A549 (cell line): ENCODE measurements around the gene PKIG. TPM values are rescaled to one million over a fixed set of nuclear protein-coding genes. Genes with fewer than 3 reads are reported as not detected.

Experiments
- ATAC-seq, 2 experiments: fragments of 200-7000 bp in 1 of 2; fragments of >200 bp in 1 of 2; cut with Nextera tagmentation in 1 of 2; cut with Tn5 transposase in 1 of 2; 3 replicates each; pipeline versions ENCODE4 v1.8.0 to v1.9.1; 2018 to 2020; ENCODE audit warnings: mild to moderate bottlenecking in 1 of 2, moderate library complexity in 1 of 2
- CTCF ChIA-PET: fragments of 300-600 bp; sonication (Branson Sonifier 250); formaldehyde crosslinking; extraction: SDS; loops from one replicate; lab custom pipeline; 2021; ENCODE audit warnings: antibody characterized with exemption, inconsistent platforms; lab: Yijun Ruan, JAX
- POLR2A ChIA-PET: fragments of 350-600 bp; formaldehyde crosslinking; extraction: SDS; loops from one replicate; lab custom pipeline; 2021; ENCODE audit warnings: antibody characterized with exemption, inconsistent platforms; lab: Yijun Ruan, JAX
- DNase-seq, 2 experiments: peaks; one replicate each; pipeline versions ENCODE4 v3.0.0 to v3.0.0-alpha.2; 2011 to 2016; ENCODE audit warnings: low read depth in 1 of 2, low spot score in 1 of 2
- FAIRE-seq: peaks from 2 replicates; lab custom pipeline; 2011; peaks lifted over from hg19 to GRCh38; lab: Jason Lieb, UNC
- H3K27ac ChIP-seq, 2 experiments: fragments of >200 bp; sonication (Bioruptor Twin); formaldehyde crosslinking; 3 replicates each; pipeline ENCODE4 v1.5.1; 2016 to 2017
- H3K4me1 ChIP-seq: fragments of >200 bp; sonication (Bioruptor Twin); formaldehyde crosslinking; 3 replicates; pipeline ENCODE4 v1.6.1; 2016
- H3K4me2 ChIP-seq: fragments of >200 bp; sonication (Bioruptor Twin); formaldehyde crosslinking; 3 replicates; pipeline ENCODE4 v1.6.1; 2016
- H3K4me3 ChIP-seq: fragments of >200 bp; sonication (Bioruptor Twin); formaldehyde crosslinking; 3 replicates; pipeline ENCODE4 v1.5.1; 2016
- H3K9me3 ChIP-seq: fragments of >200 bp; sonication (Bioruptor Twin); formaldehyde crosslinking; 3 replicates; pipeline ENCODE4 v1.6.1; 2016
- BHLHE40 ChIP-seq: IDR thresholded peaks from 2 replicates; pipeline ENCODE4 v1.6.1; 2012; ENCODE audit warnings: low read depth, low read length, inconsistent platforms
- CHD2 ChIP-seq: fragments of 150-350 bp; IDR thresholded peaks from 2 replicates; pipeline ENCODE4 v1.6.1; 2014; ENCODE audit warnings: low read length; ENCODE audit not compliant: partially characterized antibody
- E2F6 ChIP-seq: IDR thresholded peaks from 2 replicates; pipeline ENCODE4 v1.6.1; 2012; ENCODE audit warnings: low read depth, borderline replicate concordance
- EHMT2 ChIP-seq: fragments of 200-600 bp; sonication (generic); IDR thresholded peaks from 2 replicates; pipeline ENCODE4 v1.6.1; 2016; ENCODE audit warnings: antibody characterized with exemption, low read depth, mild to moderate bottlenecking, moderate library complexity
- ESRRA ChIP-seq: fragments of 150-350 bp; IDR thresholded peaks from 2 replicates; pipeline ENCODE4 v1.6.1; 2014; ENCODE audit warnings: mild to moderate bottlenecking, low read length, borderline replicate concordance
- FOSL2 ChIP-seq, 2 experiments: fragments of 450-650 bp in 1 of 2; fragments of >200 bp in 1 of 2; sonication (Bioruptor Twin) in 1 of 2; formaldehyde crosslinking; IDR thresholded peaks; 2 replicates each; pipeline versions ENCODE4 v1.5.0 to v1.6.1; 2016 to 2020; ENCODE audit warnings: mild to moderate bottlenecking in 1 of 2, moderate library complexity in 1 of 2
- FOXS1 ChIP-seq: fragments of 250-450 bp; sonication (Bioruptor Pico); IDR thresholded peaks from 2 replicates; pipeline ENCODE4 v1.5.0; 2020; ENCODE audit warnings: mild to moderate bottlenecking, moderate library complexity
- HDAC2 ChIP-seq: fragments of 200-600 bp; sonication (generic); IDR thresholded peaks from 2 replicates; pipeline ENCODE4 v1.6.1; 2016
- HMGXB4 ChIP-seq: fragments of 250-450 bp; sonication (Bioruptor Pico); IDR thresholded peaks from 2 replicates; pipeline ENCODE4 v1.5.0; 2021; ENCODE audit warnings: mild to moderate bottlenecking, moderate library complexity, borderline replicate concordance
- HOXA7 ChIP-seq: fragments of 250-450 bp; sonication (Bioruptor Pico); IDR thresholded peaks from 2 replicates; pipeline ENCODE4 v1.5.0; 2020; ENCODE audit warnings: mild to moderate bottlenecking, moderate library complexity
- HOXB13 ChIP-seq: fragments of 250-450 bp; sonication (Bioruptor Pico); IDR thresholded peaks from 2 replicates; pipeline ENCODE4 v1.5.0; 2020; ENCODE audit warnings: low read depth, mild to moderate bottlenecking, moderate library complexity
- HOXB5 ChIP-seq: fragments of 250-450 bp; sonication (Bioruptor Pico); IDR thresholded peaks from 2 replicates; pipeline ENCODE4 v1.5.0; 2020; ENCODE audit warnings: mild to moderate bottlenecking, moderate library complexity
- JUNB ChIP-seq: fragments of >200 bp; sonication (Bioruptor Twin); formaldehyde crosslinking; IDR thresholded peaks from 2 replicates; pipeline ENCODE4 v1.6.1; 2016
- KDM5A ChIP-seq: fragments of 200-600 bp; sonication (generic); IDR thresholded peaks from 2 replicates; pipeline ENCODE4 v1.6.1; 2016; ENCODE audit warnings: antibody characterized with exemption, mild to moderate bottlenecking
- MAZ ChIP-seq: fragments of 150-350 bp; IDR thresholded peaks from 2 replicates; pipeline ENCODE4 v1.6.1; 2014; ENCODE audit warnings: antibody characterized with exemption, low read depth, low read length, borderline replicate concordance
- MYC ChIP-seq: IDR thresholded peaks from 2 replicates; pipeline ENCODE4 v1.6.1; 2012; ENCODE audit warnings: mild to moderate bottlenecking, inconsistent platforms, low read length, improper control_type of control experiment, borderline replicate concordance
- PBX3 ChIP-seq: IDR thresholded peaks from 2 replicates; pipeline ENCODE4 v1.6.1; 2012
- PHF8 ChIP-seq: fragments of 200-600 bp; sonication (generic); IDR thresholded peaks from 2 replicates; pipeline ENCODE4 v1.6.1; 2016; ENCODE audit warnings: low read depth, mild to moderate bottlenecking, antibody characterized with exemption, moderate library complexity, borderline replicate concordance
- POLR2A ChIP-seq: IDR thresholded peaks from 2 replicates; pipeline ENCODE4 v1.6.1; 2012; ENCODE audit warnings: mild to moderate bottlenecking, low read length
- POLR2AphosphoS2 ChIP-seq: conservative IDR thresholded peaks from 2 replicates; pipeline ENCODE4 v1.6.1; 2012; ENCODE audit warnings: low read length, improper control_type of control experiment, inconsistent platforms
- RCOR1 ChIP-seq: fragments of 150-350 bp; IDR thresholded peaks from 2 replicates; pipeline ENCODE4 v1.6.1; 2014; ENCODE audit warnings: antibody characterized with exemption, low read length, low read depth
- RFX5 ChIP-seq: fragments of 450-650 bp; IDR thresholded peaks from 2 replicates; pipeline ENCODE4 v1.7.1; 2014; ENCODE audit warnings: antibody characterized with exemption, mild to moderate bottlenecking, moderate library complexity
- SMC3 ChIP-seq: fragments of >200 bp; sonication (Bioruptor Twin); formaldehyde crosslinking; IDR thresholded peaks from 3 replicates; pipeline ENCODE4 v1.6.1; 2018; ENCODE audit warnings: inconsistent platforms
- SREBF2 ChIP-seq: fragments of 450-650 bp; IDR thresholded peaks from 2 replicates; pipeline ENCODE4 v1.6.1; 2014; ENCODE audit warnings: mild to moderate bottlenecking, moderate library complexity
- TP53 ChIP-seq: fragments of 250-450 bp; sonication (Bioruptor Pico); IDR thresholded peaks from 2 replicates; pipeline ENCODE4 v1.5.0; 2021; ENCODE audit warnings: mild to moderate bottlenecking, moderate library complexity
- USF2 ChIP-seq: fragments of 450-650 bp; IDR thresholded peaks from 2 replicates; pipeline ENCODE4 v1.6.1; 2014; ENCODE audit warnings: antibody characterized with exemption
- ZC3H11A ChIP-seq: fragments of 450-650 bp; IDR thresholded peaks from 2 replicates; pipeline ENCODE4 v1.6.1; 2014; ENCODE audit warnings: antibody characterized with exemption, mild to moderate bottlenecking
- ZSCAN20 ChIP-seq: fragments of 250-450 bp; sonication (Bioruptor Pico); IDR thresholded peaks from 2 replicates; pipeline ENCODE4 v1.8.0; 2022; ENCODE audit warnings: mild to moderate bottlenecking, moderate library complexity
- WGBS: methylation state at CpG from one replicate; pipeline ENCODE4 v1.1.6; 2017; ENCODE audit errors: missing lambda C conversion rate; 5-methylcytosine and 5-hydroxymethylcytosine counted together
- polyA plus RNA-seq, 4 experiments: library from polyadenylated mRNA; depleted of rRNA in 3 of 4; stranded (reverse); fragments of >200 nt; fragmentation: RNase III in 1 of 4; extraction: RNeasy Plus Mini Kit Qiagen cat#74134 plus additional on column Dnase treatment in 1 of 4; gene quantifications; 2 replicates in 3 of 4; 3 replicates in 1 of 4; pipeline ENCODE4 v1.2.3, GENCODE V29; 2011 to 2017
- TF ChIP-seq, protein P1 (sequence below): fragments of 250-450 bp; sonication (Bioruptor Pico); IDR thresholded peaks from 2 replicates; pipeline ENCODE4 v1.5.0; 2020; ENCODE audit warnings: low read depth, mild to moderate bottlenecking, moderate library complexity
- TF ChIP-seq, protein P2 (sequence below): IDR thresholded peaks from 2 replicates; pipeline ENCODE4 v1.6.1; 2012
- TF ChIP-seq, protein P3 (sequence below): fragments of 150-350 bp; IDR thresholded peaks from 2 replicates; pipeline ENCODE4 v1.6.1; 2014; ENCODE audit warnings: low read depth, mild to moderate bottlenecking, low read length

PKIG gene
- polyA plus RNA-seq, 2 of the 4 experiments (the other 2 are of a cell fraction): 24.0 to 31.1 TPM

GRCh38 chr20:44629017-44629385, 46.6 kb downstream of the PKIG start:
- CTCF ChIA-PET: interaction anchor here (1.0 to 3.0 kb wide), 5 partner anchors 11 to 414 kb away, joined by 3 to 11 read pairs (median 6); no protein-coding TSS in a partner anchor
- FAIRE-seq: no peak
- no peak for TF ChIP-seq POLR2A
- no peak for TF ChIP-seq MYC
- no peak for TF ChIP-seq HOXA7 (CRISPR knock-in tag)
- TF ChIP-seq ZSCAN20 (CRISPR knock-in tag): no peak
- TF ChIP-seq BHLHE40: no peak
- TF ChIP-seq, protein P1, sequence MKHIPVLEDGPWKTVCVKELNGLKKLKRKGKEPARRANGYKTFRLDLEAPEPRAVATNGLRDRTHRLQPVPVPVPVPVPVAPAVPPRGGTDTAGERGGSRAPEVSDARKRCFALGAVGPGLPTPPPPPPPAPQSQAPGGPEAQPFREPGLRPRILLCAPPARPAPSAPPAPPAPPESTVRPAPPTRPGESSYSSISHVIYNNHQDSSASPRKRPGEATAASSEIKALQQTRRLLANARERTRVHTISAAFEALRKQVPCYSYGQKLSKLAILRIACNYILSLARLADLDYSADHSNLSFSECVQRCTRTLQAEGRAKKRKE (CRISPR knock-in tag): no peak
- no peak for TF ChIP-seq ESRRA
- no peak for TF ChIP-seq HOXB5
- no peak for TF ChIP-seq RFX5
- no peak for TF ChIP-seq E2F6
- no peak for TF ChIP-seq CHD2
- no peak for TF ChIP-seq FOSL2 (IDR thresholded peaks at IDR 0.05)
- no peak for TF ChIP-seq FOSL2 (CRISPR knock-in tag; IDR thresholded peaks at IDR 0.05)
- TF ChIP-seq RCOR1: no peak
- TF ChIP-seq USF2: no peak
- no peak for TF ChIP-seq POLR2AphosphoS2

DNA sequence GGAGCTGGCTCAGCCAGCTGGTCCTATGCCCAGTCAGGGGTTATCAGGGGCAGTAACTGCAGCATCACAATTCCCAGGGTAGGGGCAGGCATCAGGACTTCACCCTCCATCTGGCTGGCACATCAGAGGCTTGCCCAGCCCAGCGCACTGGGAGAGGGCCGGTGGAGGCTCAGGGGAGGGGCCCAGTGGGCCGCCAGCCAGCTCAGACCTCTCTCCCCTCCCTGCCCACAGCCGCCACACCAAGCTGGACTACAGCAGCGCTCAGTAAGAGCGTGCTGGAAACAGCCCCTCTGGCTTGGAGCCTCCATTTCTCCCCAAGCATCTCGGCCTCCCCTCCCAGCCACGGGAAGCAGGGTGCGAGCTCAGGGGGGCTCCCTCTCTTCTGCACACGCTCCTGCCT, 47.2 kb downstream of the PKIG start:
- Histone ChIP-seq H3K4me2 (no peak overlapping the region), H3K4me3 (no peak overlapping the region), H3K4me1 (no peaks in the 10 kb centered on the region), H3K27ac (no peak overlapping the region), H3K9me3 (no peaks in the 10 kb centered on the region)
- TF ChIP-seq ZC3H11A: no peak
- no peak for DNase-seq
- 91% methylated on average over 10 of the region's 10 CpGs for WGBS
- FAIRE-seq: no peak
- no peak for ATAC-seq
- ChIA-PET CTCF (interaction anchor here (0.7 to 3.0 kb wide), 6 partner anchors 11 to 414 kb away, joined by 3 to 11 read pairs (median 5); no protein-coding TSS in a partner anchor), POLR2A (no interaction called here)

More at GRCh38 chr20:44629017-44629385, 46.6 kb downstream of the PKIG start:
- no peak for DNase-seq
- Histone ChIP-seq H3K4me3 (no peak overlapping the region), H3K4me2 (no peak overlapping the region), H3K4me1 (no peaks in the 10 kb centered on the region), H3K27ac (no peak overlapping the region), H3K9me3 (0 out of 3 replicates have a peak, but pooled peaks cover 2% of the 10 kb centered on the region)
- POLR2A ChIA-PET: no interaction called here
- no peak for ATAC-seq
- WGBS: 95% methylated on average over 9 of the region's 9 CpGs

GRCh38 chr20:44630297-44630696, 47.9 kb downstream of the PKIG start:
- no peak overlapping the region for H3K4me3 ChIP-seq
- H3K4me2 ChIP-seq: no peak overlapping the region
- 92% methylated on average over 5 of the region's 5 CpGs for whole genome bisulfite sequencing
- H3K4me1 ChIP-seq: no peaks in the 10 kb centered on the region
- no peak for DNase-seq
- no peaks in the 10 kb centered on the region for H3K9me3 ChIP-seq
- CTCF ChIA-PET: interaction anchor here (1.6 to 3.0 kb wide), 3 partner anchors 12 to 54 kb away, joined by 6 to 11 read pairs (median 7); no protein-coding TSS in a partner anchor
- H3K27ac ChIP-seq: no peak overlapping the region
- no peak for ATAC-seq
- FAIRE-seq: no peak
- POLR2A ChIA-PET: no interaction called here
- no peak for TF ChIP-seq FOXS1 (CRISPR knock-in tag)
- TF ChIP-seq SMC3: no peak
- no peak for TF ChIP-seq PBX3
- no peak for TF ChIP-seq TP53 (CRISPR knock-in tag)
- TF ChIP-seq HOXB13: no peak
- no peak for TF ChIP-seq SREBF2
- TF ChIP-seq, protein P2, sequence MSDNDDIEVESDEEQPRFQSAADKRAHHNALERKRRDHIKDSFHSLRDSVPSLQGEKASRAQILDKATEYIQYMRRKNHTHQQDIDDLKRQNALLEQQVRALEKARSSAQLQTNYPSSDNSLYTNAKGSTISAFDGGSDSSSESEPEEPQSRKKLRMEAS: no peak
- TF ChIP-seq HDAC2: no peak
- no peak for TF ChIP-seq KDM5A
- TF ChIP-seq PHF8: no peak
- TF ChIP-seq EHMT2: no peak
- TF ChIP-seq JUNB: no peak
- no peak for TF ChIP-seq MAZ
- no peak for TF ChIP-seq HOXB5
- TF ChIP-seq, protein P3, sequence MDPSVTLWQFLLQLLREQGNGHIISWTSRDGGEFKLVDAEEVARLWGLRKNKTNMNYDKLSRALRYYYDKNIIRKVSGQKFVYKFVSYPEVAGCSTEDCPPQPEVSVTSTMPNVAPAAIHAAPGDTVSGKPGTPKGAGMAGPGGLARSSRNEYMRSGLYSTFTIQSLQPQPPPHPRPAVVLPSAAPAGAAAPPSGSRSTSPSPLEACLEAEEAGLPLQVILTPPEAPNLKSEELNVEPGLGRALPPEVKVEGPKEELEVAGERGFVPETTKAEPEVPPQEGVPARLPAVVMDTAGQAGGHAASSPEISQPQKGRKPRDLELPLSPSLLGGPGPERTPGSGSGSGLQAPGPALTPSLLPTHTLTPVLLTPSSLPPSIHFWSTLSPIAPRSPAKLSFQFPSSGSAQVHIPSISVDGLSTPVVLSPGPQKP: no peak
- no peak for TF ChIP-seq HMGXB4 (CRISPR knock-in tag)
